Measurements from ENCODE around the gene PARD3B.

DNA sequence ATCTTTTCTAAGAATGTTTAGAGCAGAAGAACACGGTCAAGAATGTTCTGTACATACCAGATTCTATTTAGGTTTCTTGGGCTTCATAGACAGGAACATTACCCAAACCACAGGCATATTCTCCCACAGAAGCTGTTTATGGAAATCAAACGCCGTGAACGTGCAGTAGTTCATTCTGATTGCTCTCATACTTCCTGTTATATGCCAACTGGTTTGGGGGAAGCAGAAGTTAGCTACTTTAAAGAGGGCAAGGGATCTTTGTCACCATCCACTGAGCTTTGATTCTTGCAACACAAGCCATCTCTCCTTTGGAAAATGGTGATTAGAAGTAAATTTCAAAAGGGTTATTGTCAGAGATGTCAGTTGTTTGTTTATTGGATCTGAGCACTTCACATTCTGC lies 954.8 kb downstream of the PARD3B start:
- TF ChIP-seq, protein P1, sequence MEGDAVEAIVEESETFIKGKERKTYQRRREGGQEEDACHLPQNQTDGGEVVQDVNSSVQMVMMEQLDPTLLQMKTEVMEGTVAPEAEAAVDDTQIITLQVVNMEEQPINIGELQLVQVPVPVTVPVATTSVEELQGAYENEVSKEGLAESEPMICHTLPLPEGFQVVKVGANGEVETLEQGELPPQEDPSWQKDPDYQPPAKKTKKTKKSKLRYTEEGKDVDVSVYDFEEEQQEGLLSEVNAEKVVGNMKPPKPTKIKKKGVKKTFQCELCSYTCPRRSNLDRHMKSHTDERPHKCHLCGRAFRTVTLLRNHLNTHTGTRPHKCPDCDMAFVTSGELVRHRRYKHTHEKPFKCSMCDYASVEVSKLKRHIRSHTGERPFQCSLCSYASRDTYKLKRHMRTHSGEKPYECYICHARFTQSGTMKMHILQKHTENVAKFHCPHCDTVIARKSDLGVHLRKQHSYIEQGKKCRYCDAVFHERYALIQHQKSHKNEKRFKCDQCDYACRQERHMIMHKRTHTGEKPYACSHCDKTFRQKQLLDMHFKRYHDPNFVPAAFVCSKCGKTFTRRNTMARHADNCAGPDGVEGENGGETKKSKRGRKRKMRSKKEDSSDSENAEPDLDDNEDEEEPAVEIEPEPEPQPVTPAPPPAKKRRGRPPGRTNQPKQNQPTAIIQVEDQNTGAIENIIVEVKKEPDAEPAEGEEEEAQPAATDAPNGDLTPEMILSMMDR (IDR thresholded peaks at IDR 0.05): no peak
- TF ChIP-seq POLR2AphosphoS5 (IDR thresholded peaks at IDR 0.05; ENCODE audit: insufficient read depth in 1 of 2, low read depth in 1 of 2) (no peak), POLR2A (IDR thresholded peaks at IDR 0.05) (no peak)
